ENCODE results near the gene CYP1A1. TPM values are rescaled to one million over a fixed set of nuclear protein-coding genes. Genes with fewer than 3 reads are reported as not detected.

The CYP1A1 gene
- total RNA-seq, 3 donors from 2014 or later: 0.80 to 32.1 (median 4.8) TPM

- intact Hi-C loops (cut with DNase I; ENCODE audit: low total_unique reads): loop anchor here (5.0 kb wide), 1 partner anchor 131 kb away; no protein-coding TSS in a partner anchor
- Histone ChIP-seq H3K36me3 (no peaks in the 10 kb centered on the region), H3K27ac (no peak overlapping the region), H3K4me1 (no peaks in the 10 kb centered on the region), H3K9me3 (no peaks in the 10 kb centered on the region), H3K4me3 (no peak overlapping the region), H3K27me3 (no peaks in the 10 kb centered on the region)
- TF ChIP-seq POLR2A (IDR thresholded peaks at IDR 0.05) (no peak), POLR2AphosphoS5 (IDR thresholded peaks at IDR 0.05) (no peak), CTCF (IDR thresholded peaks at IDR 0.05) (no peak)
- no peak for DNase-seq (ENCODE audit: low spot score in 2 of 2)
Measured at GRCh38 chr15:74763416-74763815, 38.1 kb upstream of the CYP1A1 start.

DNA sequence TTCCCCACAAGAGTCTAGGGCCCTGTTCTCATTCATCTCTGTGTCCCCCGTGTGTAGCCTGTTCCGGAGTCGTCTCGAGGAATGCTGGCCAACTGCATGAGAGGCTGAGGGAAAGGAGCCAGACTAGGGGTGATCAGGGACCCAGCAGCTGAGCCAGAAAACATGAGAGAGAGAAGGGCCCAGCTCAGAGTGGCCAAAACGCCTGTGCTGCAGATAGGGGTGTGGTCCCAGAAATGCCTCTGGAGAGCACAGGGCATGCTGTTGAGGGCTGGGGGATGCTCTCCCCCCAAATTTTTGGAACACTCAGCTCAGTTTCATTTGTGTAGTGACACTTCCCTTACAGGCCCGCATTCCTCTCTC lies 37.4 kb upstream of the CYP1A1 start:
- Histone ChIP-seq H3K27ac (no peak overlapping the region), H3K27me3 (no peaks in the 10 kb centered on the region), H3K4me3 (no peak overlapping the region), H3K4me1 (no peaks in the 10 kb centered on the region), H3K9me3 (no peaks in the 10 kb centered on the region), H3K36me3 (no peaks in the 10 kb centered on the region)
- intact Hi-C loops (cut with DNase I; ENCODE audit: low total_unique reads): loop anchor here (5.0 kb wide), 1 partner anchor 130 kb away; no protein-coding TSS in a partner anchor
- no peak for TF ChIP-seq CTCF (IDR thresholded peaks at IDR 0.05)
- no peak for TF ChIP-seq POLR2A (IDR thresholded peaks at IDR 0.05)
- TF ChIP-seq POLR2AphosphoS5 (IDR thresholded peaks at IDR 0.05): no peak
- DNase-seq (ENCODE audit: low spot score in 2 of 2): no peak

DNA sequence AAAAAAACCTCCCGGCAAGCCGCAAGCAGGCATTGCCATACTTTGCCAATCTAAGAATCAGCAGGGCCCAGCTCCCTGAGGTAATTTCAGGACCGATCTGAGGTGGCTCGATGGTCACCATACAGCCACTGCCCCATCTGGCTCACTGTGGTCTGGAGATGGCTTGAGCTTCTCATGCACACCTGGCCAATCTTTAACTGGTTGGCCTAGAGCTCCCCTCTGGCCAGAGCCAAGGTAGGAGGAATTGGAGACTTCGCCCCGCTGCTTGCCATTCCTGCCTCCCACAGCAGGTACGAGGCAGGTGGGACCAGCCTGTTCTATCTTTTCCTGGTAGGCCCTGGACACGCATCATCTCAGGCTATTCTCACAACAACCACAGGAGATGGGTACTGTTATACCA lies 33.4 kb upstream of the CYP1A1 start:
- Histone ChIP-seq H3K27me3 (no peaks in the 10 kb centered on the region), H3K27ac (no peak overlapping the region), H3K36me3 (no peaks in the 10 kb centered on the region), H3K4me3 (no peak overlapping the region), H3K4me1 (no peaks in the 10 kb centered on the region), H3K9me3 (no peaks in the 10 kb centered on the region)
- intact Hi-C loops (cut with DNase I; ENCODE audit: low total_unique reads): no loop called here
- DNase-seq (ENCODE audit: low spot score in 2 of 2): no peak
- TF ChIP-seq POLR2A (IDR thresholded peaks at IDR 0.05): no peak
- TF ChIP-seq CTCF (IDR thresholded peaks at IDR 0.05): no peak
- no peak for TF ChIP-seq POLR2AphosphoS5 (IDR thresholded peaks at IDR 0.05)

DNA sequence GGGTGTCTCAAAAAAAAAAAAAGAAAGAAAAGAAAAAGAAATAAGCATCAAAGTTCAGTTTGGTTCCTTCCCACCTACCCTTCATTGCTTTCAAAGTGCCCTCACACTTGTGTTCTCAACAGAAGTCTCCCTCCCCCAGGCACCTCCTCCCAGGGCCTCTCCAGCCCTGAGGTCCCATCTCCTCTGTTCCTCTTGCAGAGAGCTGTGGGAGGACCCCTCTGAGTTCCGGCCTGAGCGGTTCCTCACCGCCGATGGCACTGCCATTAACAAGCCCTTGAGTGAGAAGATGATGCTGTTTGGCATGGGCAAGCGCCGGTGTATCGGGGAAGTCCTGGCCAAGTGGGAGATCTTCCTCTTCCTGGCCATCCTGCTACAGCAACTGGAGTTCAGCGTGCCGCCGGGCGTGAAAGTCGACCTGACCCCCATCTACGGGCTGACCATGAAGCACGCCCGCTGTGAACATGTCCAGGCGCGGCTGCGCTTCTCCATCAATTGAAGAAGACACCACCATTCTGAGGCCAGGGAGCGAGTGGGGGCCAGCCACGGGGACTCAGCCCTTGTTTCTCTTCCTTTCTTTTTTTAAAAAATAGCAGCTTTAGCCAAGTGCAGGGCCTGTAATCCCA lies 29.4 kb upstream of the CYP1A1 start:
- no peak overlapping the region for H3K4me3 ChIP-seq
- no peak for DNase-seq (ENCODE audit: low spot score in 2 of 2)
- TF ChIP-seq POLR2A (IDR thresholded peaks at IDR 0.05) (no peak), POLR2AphosphoS5 (IDR thresholded peaks at IDR 0.05) (no peak), CTCF (IDR thresholded peaks at IDR 0.05) (no peak)
- no peak overlapping the region for H3K27ac ChIP-seq
- intact Hi-C loops (cut with DNase I; ENCODE audit: low total_unique reads): no loop called here
- H3K27me3 ChIP-seq: no peaks in the 10 kb centered on the region
- no peaks in the 10 kb centered on the region for H3K36me3 ChIP-seq
- no peaks in the 10 kb centered on the region for H3K4me1 ChIP-seq
- no peaks in the 10 kb centered on the region for H3K9me3 ChIP-seq

DNA sequence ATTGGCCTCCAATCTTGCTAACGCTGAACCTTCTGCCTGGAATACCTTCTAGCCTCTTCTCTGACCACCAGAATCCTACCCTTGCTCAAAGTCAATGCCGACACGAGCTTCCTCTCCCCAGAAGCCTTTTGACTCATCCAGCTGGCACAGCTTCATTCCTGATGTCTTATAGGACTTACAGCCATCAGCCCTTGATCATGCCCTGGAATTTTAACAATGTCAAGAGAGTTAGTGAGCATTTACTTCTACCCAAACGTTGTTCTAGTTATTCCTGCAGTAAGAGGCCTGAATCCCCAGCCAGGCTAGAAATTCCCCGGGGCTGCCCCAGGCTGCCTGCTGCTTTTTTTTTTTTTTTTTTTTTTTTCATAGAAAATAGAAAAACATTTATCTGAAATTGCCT lies 27.2 kb upstream of the CYP1A1 start:
- H3K9me3 ChIP-seq: no peaks in the 10 kb centered on the region
- H3K4me1 ChIP-seq: no peaks in the 10 kb centered on the region
- no peaks in the 10 kb centered on the region for H3K36me3 ChIP-seq
- no peak overlapping the region for H3K27ac ChIP-seq
- no peaks in the 10 kb centered on the region for H3K27me3 ChIP-seq
- intact Hi-C loops (cut with DNase I; ENCODE audit: low total_unique reads): no loop called here
- H3K4me3 ChIP-seq: no peak overlapping the region
- no peak for DNase-seq (ENCODE audit: low spot score in 2 of 2)
- TF ChIP-seq POLR2A (IDR thresholded peaks at IDR 0.05) (no peak), CTCF (IDR thresholded peaks at IDR 0.05) (no peak), POLR2AphosphoS5 (IDR thresholded peaks at IDR 0.05) (no peak)

Measured in breast epithelium (tissue), 4 donors.